Mesenchymal stem cell (in vitro differentiated cells and primary cell): ENCODE data around the gene ZBTB48.

Experiments used
- DNase-seq: peaks from one replicate; pipeline ENCODE4 v3.0.0-alpha.2; 2013
- H2AFZ ChIP-seq: one replicate; pipeline ENCODE4 v1.6.1; 2013; ENCODE audit warnings: low read depth, mild to moderate bottlenecking, control low read depth, inconsistent platforms, low read length, moderate library complexity
- H2AK5ac ChIP-seq: 2 replicates; pipeline ENCODE4 v1.6.1; 2013; ENCODE audit warnings: low read length, moderate library complexity, mild to moderate bottlenecking, inconsistent platforms; ENCODE audit not compliant: severe bottlenecking
- H2BK120ac ChIP-seq: one replicate; pipeline ENCODE4 v1.6.1; 2013; ENCODE audit warnings: low read depth, mild to moderate bottlenecking, inconsistent platforms, low read length, moderate library complexity
- H2BK12ac ChIP-seq, 2 experiments: one replicate each; pipeline ENCODE4 v1.6.1; 2013; ENCODE audit warnings: inconsistent platforms in 2 of 2, low read length in 2 of 2, mild to moderate bottlenecking in 2 of 2, moderate library complexity in 2 of 2, control low read depth in 1 of 2
- H2BK15ac ChIP-seq: one replicate; pipeline ENCODE4 v1.6.1; 2013; ENCODE audit warnings: mild to moderate bottlenecking, low read depth, inconsistent platforms; ENCODE audit not compliant: poor library complexity, severe bottlenecking
- H2BK5ac ChIP-seq: 2 replicates; pipeline ENCODE4 v1.6.1; 2013; ENCODE audit warnings: low read depth, mild to moderate bottlenecking, low read length, control low read depth, inconsistent platforms; ENCODE audit not compliant: poor library complexity, severe bottlenecking
- H3K14ac ChIP-seq, 2 experiments: one replicate each; pipeline ENCODE4 v1.6.1; 2013; ENCODE audit warnings: inconsistent platforms in 2 of 2, low read length in 2 of 2, control low read depth in 1 of 2, mild to moderate bottlenecking in 1 of 2, moderate library complexity in 1 of 2
- H3K18ac ChIP-seq, 2 experiments: one replicate each; pipeline ENCODE4 v1.6.1; 2013; ENCODE audit warnings: inconsistent platforms in 2 of 2, low read length in 2 of 2, control low read depth in 1 of 2, low read depth in 1 of 2, mild to moderate bottlenecking in 1 of 2
- H3K23ac ChIP-seq, 2 experiments: one replicate each; pipeline ENCODE4 v1.6.1; 2013; ENCODE audit warnings: inconsistent platforms in 2 of 2, low read length in 2 of 2, mild to moderate bottlenecking in 2 of 2, moderate library complexity in 2 of 2, control low read depth in 1 of 2
- H3K27ac ChIP-seq: 2 replicates; pipeline ENCODE4 v1.5.1; 2013; ENCODE audit warnings: mild to moderate bottlenecking, moderate library complexity, low read length, control low read depth, inconsistent platforms; ENCODE audit not compliant: poor library complexity, severe bottlenecking
- H3K27me3 ChIP-seq, 2 experiments: 2 replicates each; pipeline versions ENCODE4 v1.6.1 to v1.7.0; 2013; ENCODE audit warnings: low read length in 2 of 2, mild to moderate bottlenecking in 2 of 2, moderate library complexity in 2 of 2, control low read depth in 1 of 2, inconsistent platforms in 1 of 2; ENCODE audit not compliant: control insufficient read depth in 1 of 2, insufficient read depth in 1 of 2
- H3K36me3 ChIP-seq, 2 experiments: 2 replicates each; pipeline versions ENCODE4 v1.6.1 to v1.7.0; 2013; ENCODE audit warnings: low read length in 2 of 2, control low read depth in 1 of 2, inconsistent platforms in 1 of 2, low read depth in 1 of 2, mild to moderate bottlenecking in 1 of 2; ENCODE audit not compliant: insufficient read depth in 2 of 2, control insufficient read depth in 1 of 2
- H3K4ac ChIP-seq, 2 experiments: one replicate each; pipeline ENCODE4 v1.6.1; 2013; ENCODE audit warnings: inconsistent platforms in 2 of 2, low read length in 2 of 2, mild to moderate bottlenecking in 2 of 2, moderate library complexity in 2 of 2, control low read depth in 1 of 2, low read depth in 1 of 2
- H3K4me1 ChIP-seq: 2 replicates; pipeline ENCODE4 v1.6.1; 2013; ENCODE audit warnings: low read depth, low read length, control low read depth; ENCODE audit not compliant: control insufficient read depth, insufficient read depth
- H3K4me2 ChIP-seq: 2 replicates; pipeline ENCODE4 v1.6.1; 2013; ENCODE audit warnings: low read length, mild to moderate bottlenecking, inconsistent platforms; ENCODE audit not compliant: poor library complexity, severe bottlenecking
- H3K4me3 ChIP-seq, 2 experiments: 2 replicates each; pipeline versions ENCODE4 v1.5.1 to v1.7.0; 2013; ENCODE audit warnings: low read length in 2 of 2, mild to moderate bottlenecking in 2 of 2, control low read depth in 1 of 2, low read depth in 1 of 2; ENCODE audit not compliant: insufficient read depth in 1 of 2
- H3K79me1 ChIP-seq: replicated peaks from 2 replicates; pipeline ENCODE4 v1.6.1; 2013; ENCODE audit warnings: mild to moderate bottlenecking, control low read depth, low read length, inconsistent platforms; ENCODE audit not compliant: poor library complexity, severe bottlenecking
- H3K9ac ChIP-seq: 2 replicates; pipeline ENCODE4 v1.7.0; 2013; ENCODE audit warnings: mild to moderate bottlenecking, low read length, moderate library complexity
- H3K9me3 ChIP-seq: 2 replicates; pipeline ENCODE4 v1.7.0; 2013; ENCODE audit warnings: mild to moderate bottlenecking, low read length; ENCODE audit not compliant: control insufficient read depth
- H4K8ac ChIP-seq: one replicate; pipeline ENCODE4 v1.6.1; 2013; ENCODE audit warnings: inconsistent platforms, mild to moderate bottlenecking, low read length, moderate library complexity
- H4K91ac ChIP-seq: one replicate; pipeline ENCODE4 v1.6.1; 2013; ENCODE audit warnings: mild to moderate bottlenecking, low read length, inconsistent platforms
- WGBS: methylation state at CpG from one replicate; pipeline ENCODE4 v1.1.7; 2013; ENCODE audit warnings: mixed read lengths; 5-methylcytosine and 5-hydroxymethylcytosine counted together

Gene ZBTB48

DNA sequence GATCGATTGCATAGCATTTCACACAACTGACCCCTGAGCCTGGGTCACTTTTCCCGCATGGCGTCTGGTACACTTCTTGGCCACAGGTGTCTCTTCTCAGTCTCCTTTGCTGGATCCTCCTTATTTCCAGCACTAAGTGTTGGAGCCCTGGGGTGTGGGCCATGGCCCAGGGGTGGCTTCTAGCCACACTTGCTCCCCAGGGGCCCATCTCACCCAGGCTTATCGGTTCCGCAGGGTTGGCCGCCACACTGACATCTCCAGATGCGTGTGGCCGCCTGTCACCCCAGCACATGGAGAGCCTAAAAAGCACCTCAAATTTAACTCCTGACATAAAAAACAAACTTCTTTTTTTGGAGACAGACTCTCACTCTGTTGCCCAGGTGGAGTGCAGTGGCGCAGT lies 47.2 kb downstream of the ZBTB48 start:
- Histone ChIP-seq H2BK15ac (no peak overlapping the region), H4K8ac (no peak overlapping the region), H2BK120ac (no peak overlapping the region), H3K4me3 (no peak overlapping the region), H3K36me3 (peaks cover 62 to 68% of the 10 kb centered on the region in 2 experiments), H3K18ac (no peak overlapping the region), H3K4ac (no peak overlapping the region), H3K79me1 (peaks cover 42% of the 10 kb centered on the region), H3K27me3 (no peaks in the 10 kb centered on the region), H2BK5ac (no peak overlapping the region), H3K9ac (no peak overlapping the region), H3K4me1 (peaks cover 10% of the 10 kb centered on the region), H2AK5ac (no peak overlapping the region), H2BK12ac (no peak overlapping the region), H3K27ac (no peak overlapping the region), H3K4me2 (no peak overlapping the region), H3K14ac (no peak overlapping the region), H2AFZ (no peak overlapping the region), H3K9me3 (no peaks in the 10 kb centered on the region), H4K91ac (no peak overlapping the region), H3K23ac (peak overlapping the region in 1 of 2 experiments; percentile 23)
- 95% methylated on average over 9 of the region's 9 CpGs for WGBS
- no peak for DNase-seq

DNA sequence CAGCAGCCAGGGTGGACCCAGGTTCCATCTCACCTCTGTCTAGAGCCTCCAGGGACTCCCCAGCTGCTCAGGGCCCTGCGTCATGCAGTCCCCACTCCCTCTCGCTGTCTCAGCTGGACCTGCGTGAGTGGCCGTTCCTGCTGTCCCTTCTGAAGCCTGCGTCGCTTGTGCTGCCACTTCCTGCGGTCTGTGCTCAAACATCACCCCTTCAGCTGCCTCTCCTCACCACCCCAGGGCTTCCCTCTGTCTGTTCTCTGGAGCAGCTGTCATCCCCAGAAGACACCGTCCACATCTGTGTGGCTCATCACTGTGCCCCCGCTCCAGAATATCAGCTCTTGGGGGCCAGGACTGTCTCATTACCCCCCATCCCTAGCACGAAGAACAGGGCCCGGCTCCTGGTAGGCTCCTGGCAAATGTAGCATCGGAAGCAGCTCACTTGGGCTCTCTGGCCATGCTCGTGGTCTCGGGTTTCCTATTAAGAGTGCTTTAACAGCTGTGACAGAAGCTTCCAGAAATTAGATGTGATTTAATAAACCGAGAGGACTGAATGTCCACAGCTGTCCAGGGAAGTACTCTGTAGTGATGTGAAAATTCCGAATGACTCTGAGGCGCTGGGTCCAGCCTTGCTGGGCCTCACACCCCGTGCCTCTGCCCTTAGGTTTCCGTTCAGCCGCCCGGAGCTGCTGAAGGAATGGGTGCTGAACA lies 48.2 kb downstream of the ZBTB48 start:
- no peak overlapping the region for H3K4ac ChIP-seq
- no peak overlapping the region for H3K4me2 ChIP-seq
- H3K27me3 ChIP-seq = no peaks in the 10 kb centered on the region
- H3K9ac ChIP-seq = no peak overlapping the region
- H2AK5ac ChIP-seq = no peak overlapping the region
- peak overlapping the region; percentile 43 for H4K91ac ChIP-seq
- peaks cover 62 to 68% of the 10 kb centered on the region in 2 experiments for H3K36me3 ChIP-seq
- H3K4me3 ChIP-seq = peak overlapping the region in 1 of 2 experiments; percentile 14
- no peak overlapping the region for H3K14ac ChIP-seq
- no peak overlapping the region for H2AFZ ChIP-seq
- WGBS = 97% methylated on average over 21 of the region's 21 CpGs
- no peak overlapping the region for H2BK15ac ChIP-seq
- no peak overlapping the region for H3K18ac ChIP-seq
- no peaks in the 10 kb centered on the region for H3K9me3 ChIP-seq
- no peak for DNase-seq
- H4K8ac ChIP-seq = no peak overlapping the region
- peaks cover 10% of the 10 kb centered on the region for H3K4me1 ChIP-seq
- peak overlapping the region in 1 of 2 experiments; percentile 14 for H3K23ac ChIP-seq
- no peak overlapping the region for H2BK120ac ChIP-seq
- no peak overlapping the region for H3K27ac ChIP-seq
- H3K79me1 ChIP-seq = peaks cover 40% of the 10 kb centered on the region
- no peak overlapping the region for H2BK5ac ChIP-seq
- H2BK12ac ChIP-seq = no peak overlapping the region

DNA sequence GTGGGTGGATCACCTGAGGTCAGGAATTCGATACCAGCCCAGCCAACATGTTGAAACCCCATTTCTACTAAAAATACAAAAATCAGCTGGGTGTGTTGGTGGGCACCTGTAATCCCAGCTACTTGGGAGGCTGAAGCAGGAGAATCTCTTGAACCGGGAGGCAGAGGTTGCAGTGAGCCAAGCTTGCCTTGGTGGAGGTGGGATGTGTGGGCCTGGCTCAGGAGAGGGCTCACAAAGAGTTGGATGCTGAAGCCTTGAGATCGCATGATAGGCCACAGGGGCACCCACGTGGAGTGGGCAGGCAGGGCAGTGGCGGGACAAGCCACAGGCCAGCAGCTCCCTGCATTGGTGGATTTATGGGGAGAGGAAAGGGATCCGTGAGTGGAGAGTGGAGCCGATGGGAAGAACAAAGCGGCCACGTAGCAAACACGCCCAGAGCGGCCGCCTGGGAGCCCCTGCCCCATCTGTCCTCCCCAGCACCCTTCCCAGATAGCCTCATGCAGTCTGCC lies 49.2 kb downstream of the ZBTB48 start:
- WGBS = 89% methylated on average over 11 of the region's 12 CpGs

DNA sequence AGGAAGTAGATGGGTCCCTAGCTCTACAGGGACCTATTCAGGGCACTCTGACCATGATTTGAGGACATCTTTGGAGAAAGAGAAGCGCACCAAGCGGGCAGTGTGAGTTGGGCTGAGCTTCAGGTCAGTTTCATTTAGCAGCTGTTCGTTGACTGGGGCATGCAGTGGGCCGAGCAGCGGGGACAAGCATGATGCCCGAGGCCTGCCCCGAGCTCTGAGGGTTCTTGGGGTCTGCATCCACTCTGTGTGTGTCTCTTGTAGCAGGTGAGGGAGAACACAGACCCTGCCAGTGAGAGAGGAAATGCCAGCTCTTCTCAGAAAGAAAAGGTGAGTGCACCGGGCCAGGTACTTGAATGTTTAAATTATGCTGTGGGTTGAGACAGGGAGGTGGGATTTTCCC lies 50.2 kb downstream of the ZBTB48 start:
- peaks cover 36% of the 10 kb centered on the region for H3K79me1 ChIP-seq

More for the DNA sequence above, 49.2 kb downstream of the ZBTB48 start:
- H3K79me1 ChIP-seq = peaks cover 36% of the 10 kb centered on the region
- no peak overlapping the region for H3K4ac ChIP-seq
- H3K9me3 ChIP-seq = no peaks in the 10 kb centered on the region
- H4K8ac ChIP-seq = no peak overlapping the region
- H3K4me1 ChIP-seq = peaks cover 10% of the 10 kb centered on the region
- no peak overlapping the region for H2AK5ac ChIP-seq
- no peak overlapping the region for H2BK15ac ChIP-seq
- no peak overlapping the region for H3K14ac ChIP-seq
- H3K9ac ChIP-seq = no peak overlapping the region
- no peak overlapping the region for H2BK120ac ChIP-seq
- H3K4me3 ChIP-seq = no peak overlapping the region
- no peak overlapping the region for H3K27ac ChIP-seq
- H2BK5ac ChIP-seq = no peak overlapping the region
- H4K91ac ChIP-seq = no peak overlapping the region
- H2BK12ac ChIP-seq = no peak overlapping the region
- H2AFZ ChIP-seq = no peak overlapping the region
- no peak overlapping the region for H3K23ac ChIP-seq
- no peak overlapping the region for H3K4me2 ChIP-seq
- peaks cover 65 to 69% of the 10 kb centered on the region in 2 experiments for H3K36me3 ChIP-seq
- no peak for DNase-seq
- H3K18ac ChIP-seq = no peak overlapping the region
- H3K27me3 ChIP-seq = no peaks in the 10 kb centered on the region

More for the DNA sequence above, 50.2 kb downstream of the ZBTB48 start:
- H3K27me3 ChIP-seq = no peaks in the 10 kb centered on the region
- H2AFZ ChIP-seq = no peak overlapping the region
- H3K23ac ChIP-seq = no peak overlapping the region
- no peak overlapping the region for H4K91ac ChIP-seq
- WGBS = 97% methylated on average over 8 of the region's 8 CpGs
- H3K4ac ChIP-seq = no peak overlapping the region
- H3K14ac ChIP-seq = no peak overlapping the region
- no peak overlapping the region for H3K9ac ChIP-seq
- H4K8ac ChIP-seq = no peak overlapping the region
- H2AK5ac ChIP-seq = no peak overlapping the region
- no peak overlapping the region for H3K27ac ChIP-seq
- no peak overlapping the region for H3K4me2 ChIP-seq
- H3K4me3 ChIP-seq = no peak overlapping the region
- no peaks in the 10 kb centered on the region for H3K9me3 ChIP-seq
- no peak overlapping the region for H2BK120ac ChIP-seq
- H3K36me3 ChIP-seq = peaks cover 75 to 79% of the 10 kb centered on the region in 2 experiments
- H3K4me1 ChIP-seq = peaks cover 8% of the 10 kb centered on the region
- no peak overlapping the region for H3K18ac ChIP-seq
- no peak for DNase-seq
- H2BK15ac ChIP-seq = no peak overlapping the region
- no peak overlapping the region for H2BK12ac ChIP-seq
- no peak overlapping the region for H2BK5ac ChIP-seq
